Keratinocyte (primary cell): ENCODE results near the gene LRIG1.

Experiments
- CTCF ChIP-seq, 3 experiments: IDR thresholded peaks in 1 of 3; conservative IDR thresholded peaks in 1 of 3; optimal IDR thresholded peaks in 1 of 3; 2 replicates in 2 of 3; 3 replicates in 1 of 3; pipeline versions ENCODE3 to v1.5.1; 2011; ENCODE audit warnings: low read length in 3 of 3, mild to moderate bottlenecking in 3 of 3, moderate library complexity in 2 of 3, control low read depth in 1 of 3, inconsistent platforms in 1 of 3; ENCODE audit not compliant: insufficient read depth in 2 of 3; ENCODE audit errors: extremely low read depth in 1 of 3
- EZH2 ChIP-seq: IDR thresholded peaks from one replicate; pipeline ENCODE4 v1.6.1; 2012; ENCODE audit warnings: inconsistent platforms, mild to moderate bottlenecking, low read length, moderate library complexity

GRCh38 chr3:66399529-66400232 lies 101.1 kb downstream of the LRIG1 start:
- TF ChIP-seq EZH2 (no peak), CTCF (optimal IDR thresholded peaks at IDR 0.05 in 1 of 3, IDR thresholded peaks at IDR 0.05 in 1 of 3, conservative IDR thresholded peaks at IDR 0.05 in 1 of 3; ENCODE audit: extremely low read depth in 1 of 3, insufficient read depth in 2 of 3, low read length in 3 of 3) (no peak)
